Erythroblast (primary cell): ENCODE measurements around the gene HOXD9.

Experiments used
- GATA1 ChIP-seq: IDR thresholded peaks from 2 replicates; pipeline ENCODE4 v1.6.1; 2011; ENCODE audit warnings: low read depth, mild to moderate bottlenecking, control low read depth, low read length, moderate library complexity
- POLR2A ChIP-seq: IDR thresholded peaks from 2 replicates; pipeline ENCODE4 v1.6.1; 2011; ENCODE audit warnings: mild to moderate bottlenecking, low read length

GRCh38 chr2:176081376-176081836, 41.1 kb upstream of the HOXD9 start:
- TF ChIP-seq POLR2A, result no peak
- no peak for TF ChIP-seq GATA1
